NAMALWA (cell line): ENCODE results near the gene KRCC1.

Experiments used
- DNase-seq: peaks from one replicate; pipeline ENCODE4 v3.0.0-alpha.2; 2015; ENCODE audit warnings: low spot score

KRCC1 gene

GRCh38 chr2:88055371-88056128, at the start of gene KRCC1:
KRCC1 (minus strand) TSS chr2:88055783; CDS start chr2:88028563, 27,220 bp downstream.
- peak; percentile 95 for DNase-seq

GRCh38 chr2:88100489-88100858, 44.9 kb upstream of the KRCC1 start:
- no peak for DNase-seq

- peak; percentile 27 for DNase-seq
These were observed 44.4 kb upstream of the KRCC1 start for GRCh38 chr2:88099798-88100488.

GRCh38 chr2:88098558-88098900, 42.9 kb upstream of the KRCC1 start:
- no peak for DNase-seq

GRCh38 chr2:88097891-88098557, 42.4 kb upstream of the KRCC1 start:
- no peak for DNase-seq

- no peak for DNase-seq
These were observed 41.6 kb upstream of the KRCC1 start for GRCh38 chr2:88097192-88097591.

- DNase-seq: no peak
These were observed 41.1 kb upstream of the KRCC1 start for GRCh38 chr2:88096708-88097107.

- DNase-seq: no peak
These were observed 39.4 kb upstream of the KRCC1 start for GRCh38 chr2:88095022-88095421.

GRCh38 chr2:88092773-88093172, 37.2 kb upstream of the KRCC1 start:
- DNase-seq: no peak

GRCh38 chr2:88091943-88092342, 36.4 kb upstream of the KRCC1 start:
- DNase-seq: peak; percentile 31

GRCh38 chr2:88090446-88091283, 35.1 kb upstream of the KRCC1 start:
- DNase-seq: no peak

- no peak for DNase-seq
These were observed 33.4 kb upstream of the KRCC1 start for GRCh38 chr2:88088999-88089398.

- DNase-seq: no peak
These were observed 32.2 kb upstream of the KRCC1 start for GRCh38 chr2:88087763-88088162.

- DNase-seq: no peak
These were observed 31.5 kb upstream of the KRCC1 start for GRCh38 chr2:88087073-88087472.

- no peak for DNase-seq
These were observed 30.8 kb upstream of the KRCC1 start for GRCh38 chr2:88086401-88086800.

GRCh38 chr2:88085602-88086001, 30.0 kb upstream of the KRCC1 start:
- DNase-seq: no peak

GRCh38 chr2:88085099-88085498, 29.5 kb upstream of the KRCC1 start:
- no peak for DNase-seq

- DNase-seq: no peak
These were observed 27.2 kb upstream of the KRCC1 start for GRCh38 chr2:88082781-88083180.

GRCh38 chr2:88081924-88082608, 26.5 kb upstream of the KRCC1 start:
- DNase-seq: no peak

- no peak for DNase-seq
These were observed 25.0 kb upstream of the KRCC1 start for GRCh38 chr2:88080545-88080944.

GRCh38 chr2:88078643-88079172, 23.1 kb upstream of the KRCC1 start:
- no peak for DNase-seq
